ENCODE data around the gene FH. TPM values are rescaled to one million over a fixed set of nuclear protein-coding genes. Genes with fewer than 3 reads are reported as not detected.

FH gene
- total RNA-seq: 74.0 and 88.7 TPM in 2 replicates

GRCh38 chr1:241519308-241520079 is at the start of gene FH:
TSS of gene FH (minus strand) at chr1:241519755. CDS start at chr1:241519722, 33 bp downstream.

GRCh38 chr1:241532162-241532531 is 12.6 kb upstream of the FH start, which contains the start of gene KMO:
TSS of gene KMO (plus strand) at chr1:241532378. CDS start at chr1:241532445, 67 bp downstream.

Other genes starting within 250 kb of the FH start
- 0.11 TPM in 1 of 2 replicates, not detected in the other for gene RGS7, start 162.6 kb downstream of the FH start, total RNA-seq
- gene KMO, start 12.6 kb upstream of the FH start, total RNA-seq: 0.32 TPM in 1 of 2 replicates, not detected in the other
- gene CHML, start 120.6 kb upstream of the FH start, total RNA-seq: 8.1 and 9.3 TPM in 2 replicates
- 3.8 and 6.5 TPM in 2 replicates for gene OPN3, start 120.6 kb upstream of the FH start, total RNA-seq
- under 0.01 TPM in 1 of 2 replicates, not detected in the other for gene WDR64, start 132.5 kb upstream of the FH start, total RNA-seq